NCI-H2107 (cell line): ENCODE data around the gene RBM14.
"Not testable (repeated sequence)": the region's sequence is repeated elsewhere in the genome, so short reads cannot be mapped to it uniquely, and the experiment has no call there.

ENCODE experiments used
- DNase-seq: peaks from one replicate; lab custom pipeline; 2025; lab: John Stamatoyannopoulos, UW

Gene RBM14

GRCh38 chr11:66637557-66638176, 21.2 kb downstream of the RBM14 start:
- DNase-seq, result no peak

GRCh38 chr11:66638177-66639065, 22.0 kb downstream of the RBM14 start, which contains the start of gene RBM4:
TSS of gene RBM4 (plus strand) at chr11:66638703. CDS start at chr11:66639712, 1,009 bp downstream.
- peak; percentile 98 for DNase-seq

GRCh38 chr11:66639066-66639813, 22.8 kb downstream of the RBM14 start:
- no peak for DNase-seq

GRCh38 chr11:66639814-66640340, 23.4 kb downstream of the RBM14 start:
- not testable (repeated sequence) for DNase-seq

GRCh38 chr11:66641834-66642233, 25.4 kb downstream of the RBM14 start:
- DNase-seq, result no peak

GRCh38 chr11:66643745-66644437, 27.5 kb downstream of the RBM14 start:
- DNase-seq, result no peak

- DNase-seq, result no peak
These were observed 30.4 kb downstream of the RBM14 start for GRCh38 chr11:66646828-66647227.

- DNase-seq, result no peak
These were observed 33.5 kb downstream of the RBM14 start for GRCh38 chr11:66649903-66650302.

- no peak for DNase-seq
These were observed 34.6 kb downstream of the RBM14 start for GRCh38 chr11:66651016-66651415.

GRCh38 chr11:66652651-66653050, 36.2 kb downstream of the RBM14 start:
- no peak for DNase-seq

- DNase-seq, result no peak
These were observed 36.7 kb downstream of the RBM14 start for GRCh38 chr11:66653123-66653522.

- no peak for DNase-seq
These were observed 43.3 kb downstream of the RBM14 start for GRCh38 chr11:66659763-66660162.

- no peak for DNase-seq
These were observed 47.4 kb downstream of the RBM14 start for GRCh38 chr11:66663741-66664296.

GRCh38 chr11:66665369-66665768, 48.9 kb downstream of the RBM14 start:
- no peak for DNase-seq

GRCh38 chr11:66670816-66671215, 54.4 kb downstream of the RBM14 start:
- DNase-seq, result no peak

- DNase-seq, result no peak
These were observed 58.7 kb downstream of the RBM14 start for GRCh38 chr11:66674964-66675602.

- no peak for DNase-seq
These were observed 60.0 kb downstream of the RBM14 start for GRCh38 chr11:66676282-66676919.
